ENCODE data around the gene TDP2.

TDP2 gene, protein sequence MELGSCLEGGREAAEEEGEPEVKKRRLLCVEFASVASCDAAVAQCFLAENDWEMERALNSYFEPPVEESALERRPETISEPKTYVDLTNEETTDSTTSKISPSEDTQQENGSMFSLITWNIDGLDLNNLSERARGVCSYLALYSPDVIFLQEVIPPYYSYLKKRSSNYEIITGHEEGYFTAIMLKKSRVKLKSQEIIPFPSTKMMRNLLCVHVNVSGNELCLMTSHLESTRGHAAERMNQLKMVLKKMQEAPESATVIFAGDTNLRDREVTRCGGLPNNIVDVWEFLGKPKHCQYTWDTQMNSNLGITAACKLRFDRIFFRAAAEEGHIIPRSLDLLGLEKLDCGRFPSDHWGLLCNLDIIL

DNA sequence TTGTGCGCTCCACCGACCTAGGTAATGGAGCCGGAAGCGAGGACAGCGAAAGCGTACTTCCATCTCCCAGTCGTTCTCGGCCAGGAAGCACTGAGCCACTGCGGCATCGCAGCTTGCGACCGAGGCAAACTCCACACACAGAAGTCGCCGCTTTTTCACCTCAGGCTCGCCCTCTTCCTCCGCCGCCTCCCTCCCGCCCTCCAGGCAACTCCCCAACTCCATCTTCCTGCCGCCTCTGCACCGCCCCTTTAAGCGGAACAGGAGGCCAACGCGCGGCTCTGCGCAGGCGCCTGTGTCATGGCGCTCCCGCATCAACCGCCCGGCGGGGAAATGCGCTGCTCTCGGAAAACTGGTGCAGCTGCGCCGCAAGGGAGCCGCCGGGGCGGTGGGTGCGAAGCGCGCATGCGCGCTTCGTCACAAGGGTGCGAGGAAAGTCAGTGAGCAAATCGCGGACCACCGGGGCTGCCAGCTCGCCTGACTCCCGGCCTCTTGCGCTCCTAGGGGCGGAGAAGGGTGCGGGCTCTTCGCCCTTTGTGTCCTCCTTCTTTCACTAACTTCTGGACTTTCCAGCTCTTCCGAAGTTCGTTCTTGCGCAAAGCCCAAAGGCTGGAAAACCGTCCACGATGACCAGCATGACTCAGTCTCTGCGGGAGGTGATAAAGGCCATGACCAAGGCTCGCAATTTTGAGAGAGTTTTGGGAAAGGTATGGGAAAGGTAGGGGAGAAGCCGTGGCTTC, at the start of gene TDP2, which contains the start of gene ACOT13:
Gene TDP2, minus strand, starts transcription at position 259 of the 737 bp plus-strand sequence. Its CDS starts 37 bp downstream, at position 222.
Gene ACOT13, plus strand, starts transcription at position 437 of the 737 bp plus-strand sequence. Its CDS starts 187 bp downstream, at position 624.
- TF ChIP-seq, protein P1, sequence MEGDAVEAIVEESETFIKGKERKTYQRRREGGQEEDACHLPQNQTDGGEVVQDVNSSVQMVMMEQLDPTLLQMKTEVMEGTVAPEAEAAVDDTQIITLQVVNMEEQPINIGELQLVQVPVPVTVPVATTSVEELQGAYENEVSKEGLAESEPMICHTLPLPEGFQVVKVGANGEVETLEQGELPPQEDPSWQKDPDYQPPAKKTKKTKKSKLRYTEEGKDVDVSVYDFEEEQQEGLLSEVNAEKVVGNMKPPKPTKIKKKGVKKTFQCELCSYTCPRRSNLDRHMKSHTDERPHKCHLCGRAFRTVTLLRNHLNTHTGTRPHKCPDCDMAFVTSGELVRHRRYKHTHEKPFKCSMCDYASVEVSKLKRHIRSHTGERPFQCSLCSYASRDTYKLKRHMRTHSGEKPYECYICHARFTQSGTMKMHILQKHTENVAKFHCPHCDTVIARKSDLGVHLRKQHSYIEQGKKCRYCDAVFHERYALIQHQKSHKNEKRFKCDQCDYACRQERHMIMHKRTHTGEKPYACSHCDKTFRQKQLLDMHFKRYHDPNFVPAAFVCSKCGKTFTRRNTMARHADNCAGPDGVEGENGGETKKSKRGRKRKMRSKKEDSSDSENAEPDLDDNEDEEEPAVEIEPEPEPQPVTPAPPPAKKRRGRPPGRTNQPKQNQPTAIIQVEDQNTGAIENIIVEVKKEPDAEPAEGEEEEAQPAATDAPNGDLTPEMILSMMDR (IDR thresholded peaks at IDR 0.05; ENCODE audit: insufficient read depth, low read length, poor library complexity, severe bottlenecking), result peak; percentile 59
- Histone ChIP-seq H3K4me3 (replicated peaks; ENCODE audit: low read depth, low read length) (peak within 1 kb of the TSS; percentile 94), H3K27me3 (replicated peaks; ENCODE audit: control insufficient read depth, insufficient read depth, low read length) (no peaks in the 10 kb centered on the region), H3K36me3 (ENCODE audit: control insufficient read depth, insufficient read depth, low read length) (peaks cover 5% of the 10 kb centered on the region)
- peak; percentile 99 for DNase-seq (ENCODE audit: extremely low read depth, insufficient read length)

DNA sequence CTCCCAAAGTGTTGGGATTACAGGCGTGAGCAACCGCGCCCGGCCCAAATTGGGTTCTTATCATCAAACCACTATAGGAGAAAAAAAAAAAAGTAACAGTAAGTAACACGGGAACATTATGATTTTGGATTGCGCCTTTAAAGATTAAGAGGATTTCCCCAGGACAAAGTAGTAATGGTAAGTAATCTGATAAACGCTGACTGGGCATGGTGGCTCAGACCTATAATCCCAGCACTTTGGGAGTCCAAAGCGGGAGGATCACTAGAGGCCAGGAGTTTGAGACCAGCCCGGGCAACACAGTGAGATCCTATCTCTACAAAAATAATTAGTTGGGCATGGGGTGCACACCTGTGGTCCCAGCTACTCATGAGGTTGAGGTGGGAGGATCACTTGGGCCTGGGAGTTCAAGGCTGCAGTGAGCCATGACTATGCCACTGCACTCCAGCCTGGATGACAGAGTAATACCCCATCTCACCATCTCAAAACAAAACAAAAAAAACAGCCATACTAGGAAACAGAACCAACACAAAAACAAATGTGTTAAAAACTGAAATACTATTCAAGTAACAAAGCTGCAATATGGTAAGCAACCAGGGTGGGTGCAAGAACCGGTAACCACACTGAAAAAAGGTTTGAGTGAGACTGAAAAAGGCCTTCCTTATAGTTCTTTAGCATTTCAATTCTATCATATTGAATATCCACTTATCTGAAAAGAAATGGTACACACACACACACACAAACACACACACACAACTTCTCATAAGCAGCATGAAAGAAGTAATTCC, 44.0 kb upstream of the TDP2 start:
- Histone ChIP-seq H3K4me3 (replicated peaks; ENCODE audit: low read depth, low read length) (no peak overlapping the region), H3K36me3 (ENCODE audit: control insufficient read depth, insufficient read depth, low read length) (peaks cover 13% of the 10 kb centered on the region), H3K27me3 (replicated peaks; ENCODE audit: control insufficient read depth, insufficient read depth, low read length) (no peaks in the 10 kb centered on the region)
- no peak for DNase-seq (ENCODE audit: extremely low read depth, insufficient read length)
- TF ChIP-seq, protein P1 (IDR thresholded peaks at IDR 0.05; ENCODE audit: insufficient read depth, low read length, poor library complexity, severe bottlenecking), result no peak

DNA sequence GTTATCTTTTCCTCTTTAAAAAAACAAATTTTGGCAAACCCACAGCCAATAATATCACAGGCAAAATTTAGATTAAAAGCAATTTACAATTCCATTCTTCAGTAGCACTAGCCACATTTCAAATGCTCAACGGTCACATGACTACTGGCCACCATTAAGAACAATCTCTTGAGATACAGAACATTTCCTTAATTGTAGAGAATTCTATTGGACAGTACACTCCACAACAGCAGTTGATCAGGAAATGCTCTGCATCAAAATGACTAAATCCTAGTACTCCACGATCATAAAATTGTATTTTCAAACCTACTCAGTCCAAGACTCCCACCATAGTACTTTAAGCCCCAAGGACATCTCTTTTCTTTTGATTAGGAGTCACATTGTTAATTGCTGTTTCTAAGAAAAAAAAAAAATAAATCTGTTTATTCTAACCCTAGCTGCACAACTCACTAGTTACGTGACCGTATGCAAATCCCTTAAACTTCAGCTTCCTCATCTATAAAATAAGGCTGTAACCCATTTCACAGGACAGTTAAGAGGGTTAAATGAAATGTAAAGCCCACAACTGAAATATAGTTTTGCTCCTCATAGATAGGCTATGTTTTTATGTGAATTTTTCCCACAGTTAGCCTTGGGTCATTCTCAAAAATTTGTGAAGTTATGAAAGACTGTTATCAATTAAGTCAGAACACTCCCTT, 42.5 kb upstream of the TDP2 start:
- Histone ChIP-seq H3K4me3 (replicated peaks; ENCODE audit: low read depth, low read length) (no peak overlapping the region), H3K27me3 (replicated peaks; ENCODE audit: control insufficient read depth, insufficient read depth, low read length) (no peaks in the 10 kb centered on the region), H3K36me3 (ENCODE audit: control insufficient read depth, insufficient read depth, low read length) (peaks cover 13% of the 10 kb centered on the region)
- no peak for DNase-seq (ENCODE audit: extremely low read depth, insufficient read length)
- TF ChIP-seq, protein P1 (IDR thresholded peaks at IDR 0.05; ENCODE audit: insufficient read depth, low read length, poor library complexity, severe bottlenecking), result no peak

DNA sequence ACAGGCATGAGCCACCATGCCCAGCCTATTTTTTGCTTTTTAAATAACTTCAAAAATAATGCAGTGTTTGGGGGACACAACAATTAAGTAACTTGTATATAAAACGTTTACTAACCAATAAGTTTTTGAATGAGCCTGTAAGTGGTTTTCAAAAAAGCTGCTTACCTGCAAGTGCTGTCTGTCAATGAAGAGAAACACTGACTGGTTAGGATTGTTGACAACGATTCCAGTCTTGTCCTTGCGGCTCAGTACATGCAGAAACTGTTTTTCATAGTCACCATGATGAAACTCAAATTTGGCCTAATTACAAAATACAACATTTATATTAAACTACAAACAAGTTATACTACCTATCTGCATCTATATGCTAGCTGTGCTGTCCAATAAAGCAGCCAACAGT, 41.9 kb upstream of the TDP2 start:
- Histone ChIP-seq H3K27me3 (replicated peaks; ENCODE audit: control insufficient read depth, insufficient read depth, low read length) (no peaks in the 10 kb centered on the region), H3K36me3 (ENCODE audit: control insufficient read depth, insufficient read depth, low read length) (peaks cover 13% of the 10 kb centered on the region), H3K4me3 (replicated peaks; ENCODE audit: low read depth, low read length) (no peak overlapping the region)
- DNase-seq (ENCODE audit: extremely low read depth, insufficient read length), result no peak
- TF ChIP-seq, protein P1 (IDR thresholded peaks at IDR 0.05; ENCODE audit: insufficient read depth, low read length, poor library complexity, severe bottlenecking), result no peak

DNA sequence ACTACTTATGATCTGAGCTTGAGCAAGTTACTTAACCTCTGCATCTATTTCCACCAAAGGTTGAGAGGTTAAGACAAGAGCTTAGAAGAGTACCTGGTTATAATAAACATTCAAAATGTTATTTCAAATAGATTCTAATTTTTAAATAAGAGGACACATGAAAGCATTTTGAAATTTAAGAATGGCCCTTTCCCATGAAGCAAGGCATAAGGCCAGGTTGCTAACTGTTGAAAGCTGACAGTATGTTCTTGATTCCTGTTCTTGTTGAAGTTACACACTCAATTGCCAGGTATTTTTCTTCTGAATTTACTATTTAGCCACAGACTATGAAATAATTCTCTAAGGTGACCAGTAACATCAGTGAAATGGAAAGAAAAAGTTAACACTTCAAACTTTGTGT, 37.8 kb upstream of the TDP2 start:
- H3K4me3 ChIP-seq (replicated peaks; ENCODE audit: low read depth, low read length), result no peak overlapping the region
- peaks cover 8% of the 10 kb centered on the region for H3K36me3 ChIP-seq (ENCODE audit: control insufficient read depth, insufficient read depth, low read length)
- TF ChIP-seq, protein P1 (IDR thresholded peaks at IDR 0.05; ENCODE audit: insufficient read depth, low read length, poor library complexity, severe bottlenecking), result no peak
- no peak for DNase-seq (ENCODE audit: extremely low read depth, insufficient read length)
- no peaks in the 10 kb centered on the region for H3K27me3 ChIP-seq (replicated peaks; ENCODE audit: control insufficient read depth, insufficient read depth, low read length)

Measured in GM06990 (cell line).